Measurements from ENCODE around the gene SLC19A1.

Gene SLC19A1

DNA sequence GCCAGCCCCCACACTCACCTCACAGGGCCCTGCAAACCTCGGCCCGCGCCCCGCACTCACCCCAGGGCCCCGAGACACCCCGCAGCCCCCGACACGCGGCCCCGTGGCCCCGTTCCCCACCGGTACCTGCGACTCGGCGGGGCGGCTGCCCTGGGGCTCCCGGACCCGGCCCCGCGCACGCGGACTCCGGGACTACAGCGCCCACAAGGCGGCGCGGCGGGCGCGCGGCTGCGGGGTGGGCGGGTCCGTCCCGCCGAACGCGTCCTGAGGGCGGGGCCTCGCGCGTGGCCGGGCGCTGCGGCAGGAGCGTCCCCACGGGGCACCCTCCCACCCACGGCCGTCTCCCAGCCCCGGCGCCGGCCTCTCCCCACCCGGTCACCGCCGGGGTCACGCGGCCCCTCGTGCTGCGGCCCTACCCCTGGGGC lies at the start of gene SLC19A1:
SLC19A1 (minus strand) TSS at position 199 of the 425 bp plus-strand sequence. CDS start 4,481 bp downstream, outside the sequence.
- no peak for DNase-seq (ENCODE audit: extremely low read depth, low read depth)

GRCh38 chr21:45591619-45592207 lies 49.5 kb upstream of the SLC19A1 start:
- TF ChIP-seq, protein P1, sequence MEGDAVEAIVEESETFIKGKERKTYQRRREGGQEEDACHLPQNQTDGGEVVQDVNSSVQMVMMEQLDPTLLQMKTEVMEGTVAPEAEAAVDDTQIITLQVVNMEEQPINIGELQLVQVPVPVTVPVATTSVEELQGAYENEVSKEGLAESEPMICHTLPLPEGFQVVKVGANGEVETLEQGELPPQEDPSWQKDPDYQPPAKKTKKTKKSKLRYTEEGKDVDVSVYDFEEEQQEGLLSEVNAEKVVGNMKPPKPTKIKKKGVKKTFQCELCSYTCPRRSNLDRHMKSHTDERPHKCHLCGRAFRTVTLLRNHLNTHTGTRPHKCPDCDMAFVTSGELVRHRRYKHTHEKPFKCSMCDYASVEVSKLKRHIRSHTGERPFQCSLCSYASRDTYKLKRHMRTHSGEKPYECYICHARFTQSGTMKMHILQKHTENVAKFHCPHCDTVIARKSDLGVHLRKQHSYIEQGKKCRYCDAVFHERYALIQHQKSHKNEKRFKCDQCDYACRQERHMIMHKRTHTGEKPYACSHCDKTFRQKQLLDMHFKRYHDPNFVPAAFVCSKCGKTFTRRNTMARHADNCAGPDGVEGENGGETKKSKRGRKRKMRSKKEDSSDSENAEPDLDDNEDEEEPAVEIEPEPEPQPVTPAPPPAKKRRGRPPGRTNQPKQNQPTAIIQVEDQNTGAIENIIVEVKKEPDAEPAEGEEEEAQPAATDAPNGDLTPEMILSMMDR (IDR thresholded peaks at IDR 0.05; ENCODE audit: low read depth, low read length, missing control alignments), result no peak
- no peak for DNase-seq (ENCODE audit: extremely low read depth, low read depth)
- H3K4me3 ChIP-seq (replicated peaks; ENCODE audit: low read depth, low read length), result no peak overlapping the region

More for the DNA sequence above, at the start of gene SLC19A1:
- H3K4me3 ChIP-seq (replicated peaks; ENCODE audit: low read depth, low read length), result peak within 1 kb of the TSS; percentile 77
- TF ChIP-seq, protein P1 (IDR thresholded peaks at IDR 0.05; ENCODE audit: low read depth, low read length, missing control alignments), result peak; percentile 10

DNA sequence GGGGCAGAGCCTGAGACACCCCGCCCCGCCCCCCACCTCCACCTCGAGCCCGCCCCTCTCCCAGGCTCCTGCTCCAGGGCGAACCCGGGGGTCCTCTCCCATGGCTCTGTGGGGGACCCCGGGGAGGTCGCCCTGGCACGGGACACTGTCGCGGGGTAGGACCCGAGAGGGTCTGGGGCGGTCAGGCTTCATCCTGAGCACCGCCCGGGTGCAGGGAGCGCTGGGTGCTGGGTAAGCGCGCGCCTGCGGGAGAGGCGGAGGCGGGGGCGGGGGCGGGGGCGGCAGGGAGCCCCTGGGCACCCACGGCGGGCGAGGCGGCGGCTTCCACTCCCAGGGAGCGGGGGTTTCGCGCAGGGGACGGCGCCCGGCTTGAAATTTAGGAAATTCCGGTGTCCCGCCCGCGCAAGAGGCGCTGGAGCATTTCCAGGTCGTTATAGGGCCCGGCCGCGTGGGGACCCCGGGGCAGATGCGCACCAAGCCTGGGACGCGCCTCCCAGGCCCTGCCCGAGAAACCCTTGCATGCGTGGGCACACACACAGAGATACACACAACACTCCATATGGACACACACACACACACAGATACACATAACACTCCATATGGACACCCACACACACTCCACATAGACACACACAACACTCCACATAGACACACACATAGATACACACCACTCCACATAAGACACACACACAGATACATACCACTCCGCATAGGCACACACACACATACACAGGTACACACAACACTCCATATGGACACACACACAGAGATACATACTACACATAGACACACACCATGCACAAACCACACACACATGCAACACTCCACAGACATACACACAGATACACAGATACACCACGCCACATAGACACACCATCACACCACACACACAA lies 48.7 kb upstream of the SLC19A1 start:
- TF ChIP-seq, protein P1 (IDR thresholded peaks at IDR 0.05; ENCODE audit: low read depth, low read length, missing control alignments), result no peak
- no peak for DNase-seq (ENCODE audit: extremely low read depth, low read depth)
- no peak overlapping the region for H3K4me3 ChIP-seq (replicated peaks; ENCODE audit: low read depth, low read length)

GRCh38 chr21:45590246-45590725 lies 48.0 kb upstream of the SLC19A1 start:
- DNase-seq (ENCODE audit: extremely low read depth, low read depth), result no peak
- H3K4me3 ChIP-seq (replicated peaks; ENCODE audit: low read depth, low read length), result peak overlapping the region; percentile 34
- TF ChIP-seq, protein P1 (IDR thresholded peaks at IDR 0.05; ENCODE audit: low read depth, low read length, missing control alignments), result no peak

DNA sequence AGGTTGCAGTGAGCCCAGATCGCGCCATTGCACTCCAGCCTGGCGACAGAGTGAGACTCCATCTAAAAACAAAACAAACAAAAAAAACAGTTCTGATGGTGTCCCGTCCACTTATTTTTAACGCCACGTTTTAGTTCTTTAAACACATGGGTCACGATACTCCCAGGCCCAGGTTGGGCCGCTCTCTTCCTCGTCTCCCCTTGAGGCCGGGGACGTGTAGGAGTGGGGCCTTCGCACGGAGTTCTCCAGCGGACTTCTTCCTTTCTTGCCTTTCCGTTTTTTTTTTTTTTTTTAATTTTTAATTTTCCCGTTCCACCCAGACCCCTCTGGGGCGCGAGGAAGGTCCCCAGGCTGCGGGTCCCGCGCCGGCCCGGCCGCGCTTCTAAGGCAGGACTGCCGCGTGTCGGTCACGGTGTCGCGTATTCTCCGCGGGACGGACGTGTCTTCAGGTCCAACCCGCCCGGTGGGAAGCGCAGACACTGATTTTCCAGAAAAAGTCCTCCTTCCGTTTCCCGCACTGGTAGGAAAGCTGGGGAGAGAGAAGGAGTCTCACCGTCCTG lies 47.5 kb upstream of the SLC19A1 start:
- TF ChIP-seq, protein P1 (IDR thresholded peaks at IDR 0.05; ENCODE audit: low read depth, low read length, missing control alignments), result no peak
- DNase-seq (ENCODE audit: extremely low read depth, low read depth), result no peak
- peak overlapping the region; percentile 34 for H3K4me3 ChIP-seq (replicated peaks; ENCODE audit: low read depth, low read length)

DNA sequence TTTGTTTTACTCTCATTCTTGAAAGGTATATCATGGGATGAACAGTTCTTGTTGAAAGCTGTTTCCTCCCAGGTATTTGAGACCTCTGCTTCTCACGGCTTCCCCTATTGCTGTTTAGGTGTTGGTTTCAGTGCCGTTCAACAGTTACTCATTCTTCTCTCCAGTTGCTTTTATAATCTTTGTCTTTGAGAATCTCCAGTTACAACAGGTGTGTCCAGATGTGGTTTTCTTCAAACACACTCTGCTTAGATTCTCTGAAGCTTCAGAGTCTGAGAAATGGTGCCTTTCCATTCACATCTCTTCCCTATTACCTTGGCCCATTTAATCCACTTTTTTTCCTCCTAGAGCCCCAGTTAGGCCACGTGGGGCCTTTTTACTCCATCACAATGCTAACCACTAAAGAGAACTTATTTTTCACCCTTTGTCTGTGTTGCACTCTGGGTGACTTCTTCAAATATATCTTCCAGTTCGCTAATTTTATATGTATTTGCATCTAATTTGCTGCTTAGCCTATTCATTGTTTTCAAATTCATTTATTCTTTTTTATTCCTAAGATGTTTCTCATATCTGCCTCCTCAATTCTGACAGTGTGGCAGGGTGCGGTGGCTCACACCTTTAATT lies 46.7 kb upstream of the SLC19A1 start:
- no peak for DNase-seq (ENCODE audit: extremely low read depth, low read depth)
- TF ChIP-seq, protein P1 (IDR thresholded peaks at IDR 0.05; ENCODE audit: low read depth, low read length, missing control alignments), result no peak
- H3K4me3 ChIP-seq (replicated peaks; ENCODE audit: low read depth, low read length), result no peak overlapping the region

Measured in HFF-Myc (cell line).